Stomach smooth muscle (tissue), 2 donors: ENCODE data around the gene PLCB1.

Experiments
- H3K27ac ChIP-seq: one replicate; pipeline ENCODE4 v1.7.0; 2013; ENCODE audit warnings: mild to moderate bottlenecking, low read length, inconsistent platforms
- H3K27me3 ChIP-seq, 2 donors: one replicate each; pipeline ENCODE4 v1.7.0; 2013; ENCODE audit warnings: low read length in 2 of 2; ENCODE audit not compliant: insufficient read depth in 2 of 2, control insufficient read depth in 1 of 2
- H3K36me3 ChIP-seq, 2 donors: one replicate each; pipeline ENCODE4 v1.7.0; 2013; ENCODE audit warnings: low read length in 2 of 2; ENCODE audit not compliant: control insufficient read depth in 2 of 2, insufficient read depth in 2 of 2
- H3K4me1 ChIP-seq: one replicate; pipeline ENCODE4 v1.7.0; 2013; ENCODE audit warnings: low read length; ENCODE audit not compliant: control insufficient read depth, insufficient read depth
- H3K4me3 ChIP-seq, 2 donors: one replicate each; pipeline ENCODE4 v1.7.0; 2013; ENCODE audit warnings: low read length in 2 of 2
- H3K9ac ChIP-seq, 2 donors: one replicate each; pipeline ENCODE4 v1.7.0; 2013; ENCODE audit warnings: low read length in 2 of 2, mild to moderate bottlenecking in 1 of 2
- H3K9me3 ChIP-seq, 2 donors: one replicate each; pipeline ENCODE4 v1.7.0; 2013; ENCODE audit warnings: low read length in 2 of 2; ENCODE audit not compliant: control insufficient read depth in 2 of 2
- donor health status: healthy.
- donor health status: Pancreatic carcinoma.

PLCB1 gene

DNA sequence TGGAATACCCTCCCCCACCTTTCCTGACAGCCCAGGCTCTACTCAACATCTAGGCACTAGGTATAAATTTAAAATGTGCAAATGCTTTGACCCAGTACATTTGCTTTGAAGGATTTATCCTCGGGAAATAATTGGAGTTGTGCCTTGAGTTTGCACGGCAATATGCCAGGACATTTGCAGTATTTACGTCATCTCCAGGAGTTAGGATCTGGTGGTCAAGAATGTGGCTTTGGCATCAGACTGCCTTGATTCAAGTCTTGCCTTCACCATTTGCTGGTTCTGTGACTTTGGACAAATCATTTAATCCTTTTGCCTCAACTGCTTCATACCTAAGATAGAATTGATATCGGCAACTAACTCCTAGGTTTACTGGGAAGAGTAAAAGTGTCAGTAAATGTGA, 169.6 kb downstream of the PLCB1 start:
- no peaks in the 10 kb centered on the region for H3K27me3 ChIP-seq
- H3K4me3 ChIP-seq: no peak overlapping the region
- H3K4me1 ChIP-seq: peaks cover 7% of the 10 kb centered on the region
- H3K9me3 ChIP-seq: no peaks in the 10 kb centered on the region
- no peak overlapping the region for H3K27ac ChIP-seq
- H3K36me3 ChIP-seq: no peaks in the 10 kb centered on the region
- H3K9ac ChIP-seq: no peak overlapping the region

DNA sequence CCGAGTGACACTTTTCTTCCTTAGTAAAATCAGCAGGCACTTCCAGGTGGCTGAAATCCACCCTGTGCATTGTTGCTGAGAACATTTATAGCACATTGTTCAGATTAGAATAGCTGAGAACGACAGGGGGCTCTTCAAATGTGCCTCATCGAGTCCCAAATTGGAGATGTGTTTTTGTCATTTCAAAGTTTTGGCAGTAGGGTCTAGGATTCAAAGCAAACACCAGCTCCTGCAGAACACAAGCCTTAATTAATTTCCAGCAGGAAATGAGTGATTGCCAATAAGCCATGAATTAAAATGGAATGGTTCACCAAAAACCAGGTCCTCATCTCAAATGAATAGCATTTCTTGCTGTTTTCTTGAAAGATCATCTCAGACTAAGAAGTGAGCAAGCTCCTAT, 171.6 kb downstream of the PLCB1 start:
- Histone ChIP-seq H3K9me3 (no peaks in the 10 kb centered on the region), H3K9ac (no peak overlapping the region), H3K4me3 (no peak overlapping the region), H3K36me3 (no peaks in the 10 kb centered on the region), H3K4me1 (peaks cover 13% of the 10 kb centered on the region), H3K27ac (no peak overlapping the region), H3K27me3 (no peaks in the 10 kb centered on the region)

DNA sequence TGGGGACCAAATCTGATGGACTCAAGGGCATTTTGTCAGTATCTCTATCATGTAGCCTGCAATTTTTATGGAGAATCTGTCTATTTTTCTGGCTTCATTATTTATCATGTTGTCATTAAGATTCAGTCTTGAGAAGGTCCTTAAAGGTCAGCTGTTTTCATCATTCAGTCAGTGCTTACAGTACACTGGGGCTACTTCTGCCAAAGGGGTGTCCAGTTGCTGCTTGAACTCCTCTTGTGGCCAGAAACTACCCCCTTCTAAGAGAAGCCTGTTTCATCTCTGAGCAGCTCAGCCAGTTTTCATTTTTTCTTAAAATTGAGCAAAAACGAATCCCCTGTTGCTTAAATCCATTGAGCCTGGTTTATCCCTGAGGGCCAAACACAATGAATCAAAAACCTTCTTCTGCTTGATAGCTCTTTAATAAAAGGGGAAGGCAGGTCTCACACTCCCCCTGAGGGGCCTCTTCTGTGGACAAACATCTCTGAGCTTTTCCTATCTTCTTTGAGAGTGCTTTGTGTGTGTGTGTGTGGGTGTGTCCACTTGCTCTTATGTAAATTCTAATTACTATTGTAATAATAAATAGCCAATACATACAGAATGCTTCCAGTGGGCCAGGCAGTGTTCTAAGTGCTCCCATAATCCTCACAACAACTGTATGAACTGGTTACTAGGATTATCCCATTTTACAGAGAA, 172.2 kb downstream of the PLCB1 start:
- no peak overlapping the region for H3K9ac ChIP-seq
- H3K4me3 ChIP-seq: no peak overlapping the region
- H3K4me1 ChIP-seq: peaks cover 13% of the 10 kb centered on the region
- no peak overlapping the region for H3K27ac ChIP-seq
- H3K36me3 ChIP-seq: no peaks in the 10 kb centered on the region
- no peaks in the 10 kb centered on the region for H3K9me3 ChIP-seq
- no peaks in the 10 kb centered on the region for H3K27me3 ChIP-seq

DNA sequence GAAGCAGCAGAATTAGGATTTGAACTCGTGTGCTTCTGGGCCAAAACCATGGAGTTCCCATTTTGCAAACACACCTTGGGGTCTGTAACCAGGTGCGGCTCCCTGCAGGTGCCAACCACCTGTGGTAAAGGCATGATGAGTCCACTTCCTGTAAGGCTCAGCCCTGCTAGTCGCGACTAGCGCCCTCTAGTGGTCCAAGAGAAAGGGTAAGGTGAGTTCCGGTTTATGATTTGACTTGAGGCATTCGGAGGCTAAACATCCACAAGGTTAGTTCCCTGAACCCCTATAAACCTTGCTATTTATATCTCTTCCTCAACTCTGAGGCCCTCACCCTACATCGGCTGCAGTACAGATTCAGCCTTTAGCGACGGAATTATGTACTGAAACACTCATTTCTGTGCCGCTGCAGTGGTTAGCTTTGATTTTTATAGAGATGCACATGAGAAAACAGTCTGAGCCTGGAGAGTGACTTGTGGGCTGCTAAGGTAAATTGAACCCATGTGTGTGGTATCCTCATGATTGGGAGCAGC, 173.4 kb downstream of the PLCB1 start:
- Histone ChIP-seq H3K27ac (no peak overlapping the region), H3K4me3 (no peak overlapping the region), H3K9ac (no peak overlapping the region), H3K27me3 (no peaks in the 10 kb centered on the region), H3K9me3 (no peaks in the 10 kb centered on the region), H3K4me1 (peaks cover 16% of the 10 kb centered on the region), H3K36me3 (no peaks in the 10 kb centered on the region)

DNA sequence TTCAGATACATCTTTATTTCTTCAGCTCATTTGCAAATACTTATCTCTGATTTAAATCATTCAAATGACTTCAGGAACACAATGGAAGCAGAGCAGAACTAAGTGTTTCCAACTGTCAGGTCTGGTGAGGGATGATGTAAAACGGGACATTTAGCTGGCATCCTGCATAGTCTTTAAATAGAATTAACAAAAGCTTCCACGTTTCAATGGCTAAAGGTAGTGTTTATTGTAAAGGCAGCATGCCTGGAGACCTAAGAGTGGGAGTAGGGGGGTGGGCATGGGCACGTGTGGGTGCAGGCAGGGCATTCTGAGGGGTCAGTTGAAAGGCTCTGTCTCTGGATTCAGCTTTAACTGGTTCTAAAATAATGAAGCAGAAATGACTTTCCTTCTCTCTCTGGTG, 174.9 kb downstream of the PLCB1 start:
- H3K9me3 ChIP-seq: no peaks in the 10 kb centered on the region
- H3K27me3 ChIP-seq: no peaks in the 10 kb centered on the region
- H3K27ac ChIP-seq: no peak overlapping the region
- peaks cover 16% of the 10 kb centered on the region for H3K4me1 ChIP-seq
- H3K36me3 ChIP-seq: no peaks in the 10 kb centered on the region
- no peak overlapping the region for H3K4me3 ChIP-seq
- no peak overlapping the region for H3K9ac ChIP-seq

DNA sequence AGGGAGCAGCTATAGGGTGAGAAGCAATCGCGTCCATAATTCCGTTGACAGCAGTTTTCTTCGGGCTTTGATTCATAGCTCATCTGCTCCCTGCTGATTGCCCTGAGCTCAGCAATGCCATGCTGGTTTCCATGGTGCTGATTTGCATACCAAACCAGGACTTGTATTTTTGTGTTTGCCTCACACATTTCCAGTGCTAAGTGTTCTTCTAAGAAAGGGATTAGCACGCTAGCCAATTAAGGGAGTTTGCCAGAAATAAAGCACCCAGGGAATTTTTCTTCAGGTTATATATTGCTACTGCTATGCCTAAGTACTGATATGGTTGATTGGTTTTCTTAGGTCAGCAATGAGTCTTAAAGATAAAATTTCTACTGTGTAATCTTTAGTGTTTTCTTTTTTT, 177.6 kb downstream of the PLCB1 start:
- Histone ChIP-seq H3K9me3 (no peaks in the 10 kb centered on the region), H3K27me3 (no peaks in the 10 kb centered on the region), H3K9ac (no peak overlapping the region), H3K4me1 (peaks cover 16% of the 10 kb centered on the region), H3K4me3 (no peak overlapping the region), H3K36me3 (no peaks in the 10 kb centered on the region), H3K27ac (no peak overlapping the region)

DNA sequence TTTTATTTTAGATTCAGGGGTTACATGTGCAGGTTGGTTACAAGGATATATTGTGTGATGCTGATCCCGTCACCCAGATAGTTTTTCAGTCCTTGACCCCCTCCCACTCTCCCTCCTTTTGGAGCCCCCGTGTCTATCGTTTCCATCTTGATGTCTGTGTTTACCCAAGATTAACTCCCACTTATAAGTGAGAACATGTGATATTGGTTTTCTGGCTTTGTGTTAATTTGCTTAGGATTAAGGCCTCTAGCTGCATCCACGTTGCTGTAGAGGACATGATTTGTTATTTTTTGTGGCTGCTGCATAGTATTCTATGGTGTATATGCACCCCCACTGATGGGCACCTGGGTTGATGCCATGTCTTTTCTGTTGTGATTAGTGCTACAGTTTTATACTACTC, 178.6 kb downstream of the PLCB1 start:
- H3K27ac ChIP-seq: no peak overlapping the region
- no peaks in the 10 kb centered on the region for H3K9me3 ChIP-seq
- no peaks in the 10 kb centered on the region for H3K27me3 ChIP-seq
- peaks cover 16% of the 10 kb centered on the region for H3K4me1 ChIP-seq
- H3K36me3 ChIP-seq: no peaks in the 10 kb centered on the region
- H3K4me3 ChIP-seq: no peak overlapping the region
- no peak overlapping the region for H3K9ac ChIP-seq

DNA sequence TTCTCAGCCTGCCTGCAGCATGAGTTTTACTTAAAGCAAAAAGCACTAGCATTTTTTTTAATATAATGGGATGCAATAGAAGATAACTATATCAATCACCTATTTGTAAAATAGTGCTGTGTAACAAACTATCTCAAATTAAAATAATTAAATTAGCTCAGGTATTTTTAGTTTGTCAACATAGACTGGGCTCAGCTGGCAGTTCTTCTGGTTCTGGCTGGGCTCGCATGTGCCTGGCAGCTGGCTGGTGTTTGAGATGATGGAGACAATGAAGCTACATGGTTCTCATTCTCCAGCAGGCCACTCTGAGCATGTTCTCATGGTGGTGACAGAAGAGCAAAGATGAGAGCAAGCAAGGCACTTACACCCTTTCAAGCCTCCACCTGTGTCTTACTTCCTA, 181.0 kb downstream of the PLCB1 start:
- no peaks in the 10 kb centered on the region for H3K36me3 ChIP-seq
- no peaks in the 10 kb centered on the region for H3K9me3 ChIP-seq
- no peaks in the 10 kb centered on the region for H3K27me3 ChIP-seq
- H3K9ac ChIP-seq: no peak overlapping the region
- H3K27ac ChIP-seq: no peak overlapping the region
- peaks cover 3% of the 10 kb centered on the region for H3K4me1 ChIP-seq
- H3K4me3 ChIP-seq: no peak overlapping the region

DNA sequence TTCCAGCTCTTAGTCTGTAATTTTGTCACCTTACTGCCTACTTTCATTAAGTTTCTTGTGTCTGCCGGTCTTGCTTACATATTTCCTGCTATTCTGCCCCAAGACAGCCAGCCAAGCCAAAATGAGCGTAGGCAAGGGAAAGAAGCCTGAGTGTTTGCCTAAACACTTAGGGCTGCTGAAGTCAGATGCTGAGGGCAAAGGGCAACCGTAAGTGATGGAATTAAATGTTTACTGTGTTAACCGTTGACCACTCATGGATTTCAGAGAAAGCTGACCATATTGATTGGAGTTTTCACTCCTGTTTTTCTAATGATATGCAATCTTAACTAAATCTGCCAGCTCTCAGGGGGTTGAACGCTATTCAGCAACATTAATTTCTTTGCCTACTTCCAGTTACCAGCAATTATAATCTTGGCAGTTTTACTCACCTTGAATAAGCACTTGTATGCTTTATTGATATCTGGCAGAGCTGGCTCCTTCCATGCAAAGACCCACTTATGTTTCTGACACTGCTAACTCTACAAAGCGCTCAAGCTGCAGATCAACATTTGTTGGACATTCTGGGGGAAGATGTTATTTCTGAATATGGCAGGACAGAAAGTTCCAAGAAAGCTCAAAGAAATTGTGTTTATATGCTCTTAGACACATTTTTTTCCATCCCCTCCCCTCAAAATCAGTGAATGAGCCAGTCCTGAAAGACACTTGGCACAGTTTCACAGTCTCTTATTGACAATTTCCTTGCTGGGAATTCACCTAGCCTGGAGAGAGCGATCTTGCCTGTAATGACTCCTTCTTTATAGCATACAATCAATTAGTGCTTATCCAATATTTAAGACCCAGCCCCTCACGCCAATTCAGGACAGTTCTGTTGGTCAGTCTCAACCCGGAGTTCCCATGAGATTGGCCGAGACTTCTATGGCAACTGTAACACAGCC, 183.8 kb downstream of the PLCB1 start:
- Histone ChIP-seq H3K9me3 (no peaks in the 10 kb centered on the region), H3K9ac (no peak overlapping the region), H3K4me1 (no peaks in the 10 kb centered on the region), H3K4me3 (no peak overlapping the region), H3K27ac (no peak overlapping the region), H3K27me3 (no peaks in the 10 kb centered on the region), H3K36me3 (no peaks in the 10 kb centered on the region)

DNA sequence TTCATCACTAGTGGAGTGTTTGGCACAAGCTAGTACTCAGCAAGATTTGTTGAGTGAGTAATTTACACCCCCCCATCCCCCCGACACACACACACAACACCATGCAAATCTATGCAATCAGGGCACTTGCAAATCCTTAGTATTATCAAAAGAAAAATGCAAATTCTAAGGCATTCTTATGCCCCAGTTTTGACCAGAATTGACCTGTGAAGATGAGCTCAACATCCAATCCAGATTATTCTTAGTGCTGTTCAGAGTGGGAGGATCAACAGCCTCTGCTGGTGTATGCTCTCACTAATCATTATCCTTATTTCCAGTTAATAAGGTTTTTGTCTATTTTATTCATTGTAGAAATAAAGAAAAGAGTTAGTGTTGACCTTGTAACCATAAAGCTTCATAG, 185.4 kb downstream of the PLCB1 start:
- H3K4me3 ChIP-seq: no peak overlapping the region
- no peak overlapping the region for H3K27ac ChIP-seq
- H3K4me1 ChIP-seq: no peaks in the 10 kb centered on the region
- H3K9me3 ChIP-seq: no peaks in the 10 kb centered on the region
- no peak overlapping the region for H3K9ac ChIP-seq
- H3K36me3 ChIP-seq: no peaks in the 10 kb centered on the region
- no peaks in the 10 kb centered on the region for H3K27me3 ChIP-seq
